Measurements from ENCODE around the gene ANP32A. TPM values are rescaled to one million over a fixed set of nuclear protein-coding genes. Genes with fewer than 3 reads are reported as not detected.

The ANP32A gene
- total RNA-seq, 2 donors from 2014 or later: 52.6 to 70.8 TPM

DNA sequence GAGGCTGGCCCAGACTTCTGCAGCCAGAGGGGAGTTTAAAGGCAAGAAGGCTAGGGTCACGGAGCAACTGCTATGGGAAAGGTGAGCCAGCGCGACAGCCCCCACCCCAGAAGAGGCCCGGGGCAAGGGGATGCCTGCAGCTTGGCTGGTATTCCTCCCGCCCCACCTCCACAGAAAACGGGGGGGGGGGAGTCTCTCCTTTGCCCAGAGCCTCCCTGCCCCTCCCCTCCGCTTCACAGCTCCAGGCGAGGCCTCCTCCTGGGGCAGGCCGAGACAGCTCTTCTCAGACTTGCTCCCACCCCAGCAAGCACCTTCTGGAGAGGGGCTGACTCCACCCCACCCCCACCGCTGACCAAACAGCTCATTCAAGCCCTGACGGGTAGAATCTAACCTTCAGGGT, 13.4 kb downstream of the ANP32A start:
- Histone ChIP-seq H3K4me3 (no peak overlapping the region), H3K4me1 (replicated peaks) (peaks cover 6% of the 10 kb centered on the region), H3K9me3 (no peaks in the 10 kb centered on the region), H3K27me3 (replicated peaks; ENCODE audit: insufficient read depth) (no peaks in the 10 kb centered on the region), H3K36me3 (no peaks in the 10 kb centered on the region), H3K27ac (peak overlapping the region; percentile 29 to 36)
- intact Hi-C loops (cut with DNase I): no loop called here
- WGBS: 34% methylated on average over 11 of the region's 11 CpGs
- TF ChIP-seq POLR2A (IDR thresholded peaks at IDR 0.05): no peak
- TF ChIP-seq, protein P1, sequence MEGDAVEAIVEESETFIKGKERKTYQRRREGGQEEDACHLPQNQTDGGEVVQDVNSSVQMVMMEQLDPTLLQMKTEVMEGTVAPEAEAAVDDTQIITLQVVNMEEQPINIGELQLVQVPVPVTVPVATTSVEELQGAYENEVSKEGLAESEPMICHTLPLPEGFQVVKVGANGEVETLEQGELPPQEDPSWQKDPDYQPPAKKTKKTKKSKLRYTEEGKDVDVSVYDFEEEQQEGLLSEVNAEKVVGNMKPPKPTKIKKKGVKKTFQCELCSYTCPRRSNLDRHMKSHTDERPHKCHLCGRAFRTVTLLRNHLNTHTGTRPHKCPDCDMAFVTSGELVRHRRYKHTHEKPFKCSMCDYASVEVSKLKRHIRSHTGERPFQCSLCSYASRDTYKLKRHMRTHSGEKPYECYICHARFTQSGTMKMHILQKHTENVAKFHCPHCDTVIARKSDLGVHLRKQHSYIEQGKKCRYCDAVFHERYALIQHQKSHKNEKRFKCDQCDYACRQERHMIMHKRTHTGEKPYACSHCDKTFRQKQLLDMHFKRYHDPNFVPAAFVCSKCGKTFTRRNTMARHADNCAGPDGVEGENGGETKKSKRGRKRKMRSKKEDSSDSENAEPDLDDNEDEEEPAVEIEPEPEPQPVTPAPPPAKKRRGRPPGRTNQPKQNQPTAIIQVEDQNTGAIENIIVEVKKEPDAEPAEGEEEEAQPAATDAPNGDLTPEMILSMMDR (IDR thresholded peaks at IDR 0.05): no peak
- no peak for TF ChIP-seq POLR2AphosphoS5 (IDR thresholded peaks at IDR 0.05)
- DNase-seq (ENCODE audit: low spot score): no peak

DNA sequence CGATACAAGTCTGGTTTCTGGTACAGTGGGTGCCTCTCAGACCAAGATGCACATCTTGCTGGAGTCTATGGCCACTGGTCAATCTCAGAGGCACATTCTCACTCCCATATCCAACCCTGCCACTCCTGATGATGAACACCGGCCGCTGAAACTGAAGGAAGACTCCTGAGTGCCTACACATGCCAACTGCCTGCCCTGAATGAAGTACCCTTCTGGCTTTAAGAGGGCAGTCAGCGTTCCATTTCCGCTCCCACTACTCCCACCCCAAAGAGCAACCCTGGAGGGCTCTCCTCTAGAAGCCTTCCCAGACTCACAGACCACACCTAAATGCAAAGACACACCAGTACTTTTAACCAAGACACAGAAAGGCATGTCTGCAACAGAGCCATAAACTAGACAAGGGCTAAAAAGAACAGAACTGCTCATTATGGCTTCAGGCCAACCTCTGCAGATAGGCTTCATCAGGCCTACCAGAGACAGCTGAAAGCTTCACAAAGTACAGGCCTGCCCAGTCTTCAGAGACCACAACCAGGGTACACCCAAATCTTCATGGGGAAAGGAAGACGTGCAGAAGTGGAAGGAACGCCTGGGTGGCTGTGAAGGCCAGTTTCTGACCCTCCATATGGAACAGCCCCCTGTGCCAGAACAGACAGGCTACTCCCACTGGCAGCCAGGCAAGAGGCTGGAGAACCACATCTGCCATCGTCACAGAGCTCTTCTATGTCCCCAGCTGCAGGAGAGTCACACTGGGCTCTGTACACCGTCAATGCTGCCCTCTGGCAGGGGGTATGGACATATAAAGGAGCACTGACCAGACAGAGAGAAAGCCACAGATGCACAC, 14.3 kb downstream of the ANP32A start:
- WGBS: 60% methylated on average over 9 of the region's 9 CpGs
- H3K9me3 ChIP-seq: no peaks in the 10 kb centered on the region

DNA sequence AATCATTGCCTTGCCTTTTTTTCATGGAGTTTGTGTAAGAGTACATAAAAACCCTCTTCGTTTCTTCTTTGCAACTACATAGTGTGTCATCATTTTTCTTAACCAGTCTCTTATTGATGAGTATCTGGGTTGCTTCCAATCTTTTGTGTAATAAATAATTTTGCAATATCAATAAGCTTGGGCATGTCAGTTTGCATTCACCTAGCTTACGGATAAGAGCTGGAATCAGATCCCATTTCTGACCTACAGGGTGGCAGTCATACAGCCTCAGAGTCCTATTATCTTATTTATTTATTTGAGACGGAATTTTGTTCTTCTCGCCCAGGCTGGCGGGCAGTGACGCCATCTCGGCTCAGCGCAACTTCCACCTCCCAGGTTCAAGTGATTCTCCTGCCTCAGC, 18.3 kb downstream of the ANP32A start:
- H3K36me3 ChIP-seq: no peaks in the 10 kb centered on the region
- no peaks in the 10 kb centered on the region for H3K9me3 ChIP-seq
- no peak for DNase-seq (ENCODE audit: low spot score)
- no peak overlapping the region for H3K27ac ChIP-seq
- peaks cover 9% of the 10 kb centered on the region for H3K4me1 ChIP-seq (replicated peaks)
- intact Hi-C loops (cut with DNase I): no loop called here
- 88% methylated on average over 8 of the region's 8 CpGs for WGBS
- no peaks in the 10 kb centered on the region for H3K27me3 ChIP-seq (replicated peaks; ENCODE audit: insufficient read depth)
- H3K4me3 ChIP-seq: no peak overlapping the region
- TF ChIP-seq POLR2A (IDR thresholded peaks at IDR 0.05): no peak
- TF ChIP-seq, protein P1 (IDR thresholded peaks at IDR 0.05): no peak
- no peak for TF ChIP-seq POLR2AphosphoS5 (IDR thresholded peaks at IDR 0.05)

More for the DNA sequence above, 14.3 kb downstream of the ANP32A start:
- DNase-seq (ENCODE audit: low spot score): no peak
- H3K27ac ChIP-seq: peak overlapping the region in 1 of 2 donors; percentile 18
- TF ChIP-seq POLR2A (IDR thresholded peaks at IDR 0.05): no peak
- no peak for TF ChIP-seq POLR2AphosphoS5 (IDR thresholded peaks at IDR 0.05)
- TF ChIP-seq, protein P1 (IDR thresholded peaks at IDR 0.05): no peak
- H3K4me1 ChIP-seq (replicated peaks): peaks cover 6% of the 10 kb centered on the region
- H3K36me3 ChIP-seq: no peaks in the 10 kb centered on the region
- H3K27me3 ChIP-seq (replicated peaks; ENCODE audit: insufficient read depth): no peaks in the 10 kb centered on the region
- H3K4me3 ChIP-seq: no peak overlapping the region
- intact Hi-C loops (cut with DNase I): no loop called here

DNA sequence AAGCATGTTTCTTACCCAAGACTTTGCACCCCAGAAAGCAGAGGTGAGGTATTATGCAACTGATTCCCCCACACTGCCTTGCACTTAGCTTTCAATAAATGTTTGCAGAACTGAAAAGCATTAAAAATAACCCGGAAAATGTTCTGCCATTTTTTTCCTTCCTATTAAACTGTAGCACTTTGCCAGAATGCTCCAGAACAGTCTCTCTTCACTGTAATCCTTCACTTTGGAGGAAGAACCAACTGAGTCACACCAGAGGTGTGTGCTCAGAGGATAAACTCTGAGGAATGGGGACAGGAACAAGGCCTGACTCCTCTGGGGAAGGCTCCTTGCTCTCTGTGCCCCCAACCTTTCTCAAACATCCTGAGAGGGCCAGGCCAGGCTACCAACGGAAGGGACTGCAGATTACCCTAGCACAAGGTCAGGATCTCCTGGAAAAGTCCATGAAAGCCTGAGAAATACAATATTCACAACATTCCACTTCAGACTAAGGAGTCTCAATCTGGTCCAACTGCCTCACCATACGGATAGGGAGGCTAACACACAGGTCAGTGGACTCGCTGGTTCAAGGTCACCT, 19.0 kb downstream of the ANP32A start:
- TF ChIP-seq POLR2A (IDR thresholded peaks at IDR 0.05) (no peak), POLR2AphosphoS5 (IDR thresholded peaks at IDR 0.05) (no peak)
- TF ChIP-seq, protein P1 (IDR thresholded peaks at IDR 0.05): no peak
- H3K4me3 ChIP-seq: no peak overlapping the region
- no peaks in the 10 kb centered on the region for H3K27me3 ChIP-seq (replicated peaks; ENCODE audit: insufficient read depth)
- no peaks in the 10 kb centered on the region for H3K36me3 ChIP-seq
- 67% methylated on average over 4 of the region's 4 CpGs for WGBS
- intact Hi-C loops (cut with DNase I): no loop called here
- no peak overlapping the region for H3K27ac ChIP-seq
- no peak for DNase-seq (ENCODE audit: low spot score)
- peaks cover 5% of the 10 kb centered on the region for H3K4me1 ChIP-seq (replicated peaks)
- H3K9me3 ChIP-seq: no peaks in the 10 kb centered on the region
